HL-60 (cell line): Measurements from ENCODE around the gene SLC35F6.

Source experiments
- DNase-seq, 2 experiments: peaks; one replicate each; pipeline ENCODE4 v3.0.0-alpha.2; 2010 to 2020; ENCODE audit warnings: low read depth in 1 of 2, low spot score in 1 of 2
- H3K27ac ChIP-seq: fragments of 250-450 bp; sonication (Bioruptor Pico); replicated peaks from 2 replicates; pipeline ENCODE4 v1.5.1; 2020; ENCODE audit warnings: mild to moderate bottlenecking, moderate library complexity
- H3K27me3 ChIP-seq: fragments of 250-450 bp; sonication (Bioruptor Pico); 2 replicates; pipeline ENCODE4 v1.5.1; 2021; ENCODE audit warnings: mild to moderate bottlenecking, moderate library complexity; ENCODE audit not compliant: insufficient read depth, poor library complexity, severe bottlenecking
- H3K4me3 ChIP-seq: replicated peaks from 2 replicates; pipeline ENCODE4 v1.5.1; 2011; ENCODE audit warnings: mild to moderate bottlenecking, control low read depth, low read length; ENCODE audit not compliant: insufficient read depth
- CTCF ChIP-seq: IDR thresholded peaks from one replicate; pipeline ENCODE4 v1.5.1; 2011; ENCODE audit warnings: low read length, control low read depth, inconsistent platforms; ENCODE audit not compliant: insufficient read depth
- GABPA ChIP-seq: IDR thresholded peaks from 2 replicates; pipeline ENCODE4 v1.6.1; 2012; ENCODE audit warnings: low read depth
- POLR2AphosphoS5 ChIP-seq: IDR thresholded peaks from 2 replicates; pipeline ENCODE4 v1.6.1; 2012; ENCODE audit warnings: low read depth
- REST ChIP-seq: IDR thresholded peaks from 2 replicates; pipeline ENCODE4 v1.6.1; 2012; ENCODE audit warnings: low read depth; ENCODE audit not compliant: insufficient replicate concordance
- SPI1 ChIP-seq: IDR thresholded peaks from 2 replicates; pipeline ENCODE4 v1.6.1; 2012; ENCODE audit warnings: low read depth, mild to moderate bottlenecking, borderline replicate concordance

SLC35F6 gene

GRCh38 chr2:26733413-26733812 lies 30.7 kb upstream of the SLC35F6 start:
- no peak overlapping the region for H3K27ac ChIP-seq
- no peak for TF ChIP-seq REST
- no peak for TF ChIP-seq SPI1
- TF ChIP-seq POLR2AphosphoS5, result no peak
- TF ChIP-seq CTCF, result no peak
- TF ChIP-seq GABPA, result no peak
- DNase-seq, result no peak
- no peak overlapping the region for H3K4me3 ChIP-seq
- peaks cover 13% of the 10 kb centered on the region for H3K27me3 ChIP-seq

- no peak for DNase-seq
- TF ChIP-seq REST (no peak), POLR2AphosphoS5 (no peak), CTCF (no peak), SPI1 (no peak), GABPA (no peak)
- Histone ChIP-seq H3K27me3 (peaks cover 5% of the 10 kb centered on the region), H3K27ac (no peak overlapping the region), H3K4me3 (no peak overlapping the region)
These were observed 29.0 kb upstream of the SLC35F6 start for GRCh38 chr2:26735097-26735496.

- TF ChIP-seq SPI1 (no peak), CTCF (no peak), POLR2AphosphoS5 (no peak), REST (no peak), GABPA (no peak)
- H3K4me3 ChIP-seq, result no peak overlapping the region
- H3K27ac ChIP-seq, result no peak overlapping the region
- DNase-seq, result no peak
- peaks cover 9% of the 10 kb centered on the region for H3K27me3 ChIP-seq
These were observed 28.0 kb upstream of the SLC35F6 start for GRCh38 chr2:26735883-26736588.
